Measurements from ENCODE around the gene NT5C1B.

NT5C1B gene

DNA sequence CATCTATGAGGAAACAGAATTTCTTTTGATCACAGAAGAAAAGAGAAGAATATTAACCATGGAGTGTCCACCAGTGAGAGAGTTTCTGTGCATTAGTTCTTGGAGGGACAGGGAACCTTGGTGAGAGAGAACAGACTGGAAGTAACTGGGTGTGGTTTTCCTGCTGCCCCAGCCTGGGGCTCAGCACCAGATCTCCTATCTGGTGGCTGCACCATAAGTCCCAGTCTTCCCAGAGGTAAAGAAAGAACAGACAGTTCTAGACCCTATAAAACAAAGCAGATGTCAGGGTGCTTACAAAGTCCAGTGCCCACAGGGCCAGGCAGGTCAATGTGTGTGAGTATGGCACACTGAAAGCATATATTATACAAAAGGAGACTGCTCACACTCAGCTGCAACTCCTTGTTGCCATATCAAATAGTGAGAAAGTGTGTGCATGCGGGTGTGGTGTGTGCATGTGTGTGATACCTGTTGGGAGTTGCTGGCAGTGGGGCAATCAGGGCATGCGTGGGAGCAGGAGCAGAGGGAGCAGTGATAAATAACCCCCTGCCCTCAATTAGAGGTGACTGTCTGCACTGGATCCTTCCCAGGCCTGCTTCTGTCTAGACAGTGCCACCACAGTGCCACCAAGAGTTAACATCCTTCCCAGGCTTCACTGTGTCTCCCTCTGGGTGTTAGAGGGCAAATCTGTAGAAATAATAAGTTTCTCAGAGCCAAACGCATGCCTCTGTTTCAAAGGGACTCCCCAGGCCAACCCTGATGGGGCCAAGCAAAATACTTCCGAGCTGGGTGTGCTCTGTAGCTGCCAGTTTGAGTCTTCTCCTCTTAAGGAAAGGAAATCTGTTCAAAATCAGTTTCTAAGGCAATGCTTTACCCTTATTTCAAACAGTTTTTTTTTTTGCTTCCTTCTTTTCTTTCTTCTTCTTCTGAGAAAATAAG, 74.6 kb downstream of the NT5C1B start:
- DNase-seq = no peak
